WERI-Rb-1 (cell line): ENCODE data around the gene IFIT3.
"Not testable (repeated sequence)": the region's sequence is repeated elsewhere in the genome, so short reads cannot be mapped to it uniquely, and the experiment has no call there.

Experiments used
- DNase-seq: peaks from one replicate; pipeline ENCODE4 v3.0.0-alpha.2; 2020
- H3K27ac ChIP-seq: fragments of 250-450 bp; sonication (Bioruptor Pico); 2 replicates; pipeline ENCODE4 v1.5.1; 2020; ENCODE audit warnings: mild to moderate bottlenecking, moderate library complexity
- H3K27me3 ChIP-seq: fragments of 250-450 bp; sonication (Bioruptor Pico); 2 replicates; pipeline ENCODE4 v1.5.1; 2021; ENCODE audit warnings: mild to moderate bottlenecking, low read depth, moderate library complexity; ENCODE audit not compliant: insufficient read depth, severe bottlenecking
- H3K36me3 ChIP-seq: fragments of 250-450 bp; sonication (Bioruptor Pico); 2 replicates; pipeline ENCODE4 v1.5.1; 2020; ENCODE audit warnings: mild to moderate bottlenecking, moderate library complexity
- H3K4me3 ChIP-seq: 2 replicates; pipeline ENCODE4 v1.5.1; 2011; ENCODE audit warnings: low read depth, mild to moderate bottlenecking, control low read depth, low read length
- H3K9me3 ChIP-seq: fragments of 250-450 bp; sonication (Bioruptor Pico); 2 replicates; pipeline ENCODE4 v1.5.1; 2021; ENCODE audit warnings: mild to moderate bottlenecking, moderate library complexity; ENCODE audit not compliant: severe bottlenecking
- TF ChIP-seq, protein P1 (sequence below): IDR thresholded peaks from 2 replicates; pipeline ENCODE4 v1.5.1; 2011; ENCODE audit warnings: low read depth, mild to moderate bottlenecking, control low read depth, inconsistent platforms, low read length

The IFIT3 gene

DNA sequence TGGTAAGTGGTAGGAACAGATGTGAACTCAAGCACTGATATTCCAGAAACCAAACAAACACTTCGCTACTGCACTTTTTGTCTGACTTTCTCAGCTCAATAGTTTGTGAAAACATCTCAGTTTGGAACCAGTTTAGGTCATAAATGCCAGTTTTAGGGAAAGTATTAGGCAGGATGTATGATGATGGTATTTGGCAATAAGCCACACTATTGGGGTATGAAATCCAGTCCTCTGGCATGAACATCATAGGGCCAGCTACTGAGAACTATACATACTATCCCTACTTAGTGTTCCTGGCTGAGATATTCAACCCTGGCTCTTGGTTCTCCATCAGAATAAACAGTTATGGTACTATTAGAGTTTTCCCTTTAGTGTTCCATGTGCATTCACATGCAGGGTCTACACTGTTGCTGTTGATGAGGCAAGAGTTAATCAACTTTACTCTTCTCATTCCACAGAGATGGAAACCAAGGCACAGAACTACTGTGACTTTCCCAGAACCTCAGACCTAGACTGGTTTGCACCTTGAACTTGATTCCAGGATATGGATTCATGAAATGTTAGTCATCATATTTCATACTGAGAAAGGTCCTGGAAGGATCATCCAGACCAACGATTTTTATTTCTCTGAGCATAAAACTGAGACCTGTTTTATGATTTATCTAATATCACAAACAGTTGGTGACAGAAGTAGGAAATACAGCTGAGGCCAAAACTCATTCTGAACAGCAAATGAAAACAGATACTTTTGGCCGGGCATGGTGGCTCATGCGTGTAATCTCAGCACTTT lies 46.0 kb upstream of the IFIT3 start:
- TF ChIP-seq, protein P1, sequence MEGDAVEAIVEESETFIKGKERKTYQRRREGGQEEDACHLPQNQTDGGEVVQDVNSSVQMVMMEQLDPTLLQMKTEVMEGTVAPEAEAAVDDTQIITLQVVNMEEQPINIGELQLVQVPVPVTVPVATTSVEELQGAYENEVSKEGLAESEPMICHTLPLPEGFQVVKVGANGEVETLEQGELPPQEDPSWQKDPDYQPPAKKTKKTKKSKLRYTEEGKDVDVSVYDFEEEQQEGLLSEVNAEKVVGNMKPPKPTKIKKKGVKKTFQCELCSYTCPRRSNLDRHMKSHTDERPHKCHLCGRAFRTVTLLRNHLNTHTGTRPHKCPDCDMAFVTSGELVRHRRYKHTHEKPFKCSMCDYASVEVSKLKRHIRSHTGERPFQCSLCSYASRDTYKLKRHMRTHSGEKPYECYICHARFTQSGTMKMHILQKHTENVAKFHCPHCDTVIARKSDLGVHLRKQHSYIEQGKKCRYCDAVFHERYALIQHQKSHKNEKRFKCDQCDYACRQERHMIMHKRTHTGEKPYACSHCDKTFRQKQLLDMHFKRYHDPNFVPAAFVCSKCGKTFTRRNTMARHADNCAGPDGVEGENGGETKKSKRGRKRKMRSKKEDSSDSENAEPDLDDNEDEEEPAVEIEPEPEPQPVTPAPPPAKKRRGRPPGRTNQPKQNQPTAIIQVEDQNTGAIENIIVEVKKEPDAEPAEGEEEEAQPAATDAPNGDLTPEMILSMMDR: no peak
- no peak overlapping the region for H3K27ac ChIP-seq
- no peak for DNase-seq

DNA sequence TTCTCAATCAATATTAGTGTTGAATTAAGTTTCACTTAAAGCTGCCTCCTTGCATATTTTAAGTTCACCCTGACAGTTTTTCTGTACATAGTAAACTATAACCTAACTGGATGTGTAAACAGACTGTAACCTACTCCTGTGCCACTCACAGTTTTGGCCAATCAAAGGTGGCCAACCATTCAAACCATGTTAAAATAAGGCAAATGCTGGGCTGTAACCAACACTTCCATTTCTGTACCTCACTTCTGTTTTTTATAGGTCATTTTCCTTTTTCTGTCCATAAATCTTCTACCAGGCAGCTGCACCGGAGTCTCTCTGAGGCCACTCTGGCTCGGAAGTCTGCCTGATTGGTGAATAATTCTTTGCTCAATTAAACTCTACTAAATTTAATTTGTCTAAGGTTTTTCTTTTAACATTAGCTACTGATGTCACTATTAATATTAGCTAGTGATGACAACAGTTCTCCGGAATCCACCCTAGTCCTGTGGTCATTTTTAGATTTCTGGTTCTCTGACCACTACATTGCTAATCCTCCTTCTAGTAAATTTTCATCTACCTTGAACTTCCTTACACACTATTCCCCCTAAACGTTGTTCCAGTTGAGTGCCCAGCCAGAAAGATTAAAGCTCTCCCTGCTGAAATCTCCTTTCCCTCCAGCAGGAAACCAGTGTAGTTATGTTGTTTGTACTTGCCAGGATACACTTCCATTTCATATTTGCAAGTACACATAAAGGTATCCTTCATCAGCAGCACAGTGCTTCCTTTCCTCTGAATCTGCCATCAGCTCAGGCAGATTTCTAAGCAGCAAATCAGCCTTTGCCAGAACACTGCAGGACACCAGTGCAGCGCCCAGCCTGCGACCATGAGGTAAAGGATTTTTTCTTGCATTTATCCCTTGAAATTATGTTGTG lies 44.5 kb upstream of the IFIT3 start:
- Histone ChIP-seq H3K4me3 (peak overlapping the region; percentile 45), H3K27ac (peak overlapping the region; percentile 76), H3K36me3 (no peaks in the 10 kb centered on the region), H3K27me3 (no peaks in the 10 kb centered on the region), H3K9me3 (no peaks in the 10 kb centered on the region)
- TF ChIP-seq, protein P1: no peak
- DNase-seq: peak; percentile 51

More for the DNA sequence above, 46.0 kb upstream of the IFIT3 start:
- Histone ChIP-seq H3K4me3 (no peak overlapping the region), H3K36me3 (no peaks in the 10 kb centered on the region), H3K27me3 (no peaks in the 10 kb centered on the region), H3K9me3 (no peaks in the 10 kb centered on the region)

DNA sequence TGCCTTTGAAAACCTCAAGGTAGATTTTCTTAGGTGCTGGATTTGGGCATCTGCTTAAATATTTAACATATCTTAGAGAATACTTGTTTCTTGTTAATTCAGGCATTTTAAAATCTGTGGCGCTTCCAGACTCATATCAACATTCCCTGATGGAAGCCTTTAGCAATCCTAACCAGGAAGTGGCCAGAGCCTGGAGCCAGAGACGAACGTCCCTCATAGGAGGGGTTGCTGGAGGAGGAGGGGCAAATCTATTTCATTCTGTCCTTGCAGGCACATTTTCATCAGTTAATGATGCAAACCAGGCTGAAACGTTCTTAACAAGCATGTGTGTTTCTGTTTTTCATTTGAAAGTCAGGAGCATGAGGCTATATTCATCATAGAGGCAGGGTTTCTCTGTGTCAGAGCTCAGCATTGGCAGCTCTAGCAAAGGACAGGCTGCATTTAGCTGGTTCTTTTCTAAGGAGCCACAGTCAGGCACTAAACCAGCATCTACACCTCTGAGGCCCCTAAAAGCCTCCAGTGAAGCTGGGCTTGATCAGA lies 43.8 kb upstream of the IFIT3 start:
- TF ChIP-seq, protein P1: no peak

DNA sequence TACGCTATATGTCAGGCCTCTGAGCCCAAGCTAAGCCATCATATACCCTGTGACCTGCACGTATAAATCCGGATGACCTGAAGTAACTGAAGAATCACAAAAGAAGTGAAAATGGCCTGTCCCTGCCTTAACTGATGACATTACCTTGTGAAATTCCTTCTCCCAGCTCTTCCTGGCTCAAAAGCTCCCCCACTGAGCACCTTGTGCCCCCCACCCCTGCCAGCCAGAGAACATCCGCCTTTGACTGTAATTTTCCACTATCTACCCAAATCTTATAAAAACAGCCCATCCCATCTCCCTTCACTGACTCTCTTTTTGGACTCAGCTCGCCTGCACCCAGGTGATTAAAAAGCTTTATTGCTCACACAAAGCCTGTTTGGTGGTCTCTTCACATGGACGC lies 43.1 kb upstream of the IFIT3 start:
- not testable (repeated sequence) for H3K4me3 ChIP-seq, H3K9me3 ChIP-seq

More for the DNA sequence above, 43.8 kb upstream of the IFIT3 start:
- Histone ChIP-seq H3K27me3 (no peaks in the 10 kb centered on the region), H3K4me3 (peak overlapping the region; percentile 45), H3K27ac (peak overlapping the region; percentile 76), H3K36me3 (no peaks in the 10 kb centered on the region), H3K9me3 (no peaks in the 10 kb centered on the region)
- DNase-seq: peak; percentile 71

DNA sequence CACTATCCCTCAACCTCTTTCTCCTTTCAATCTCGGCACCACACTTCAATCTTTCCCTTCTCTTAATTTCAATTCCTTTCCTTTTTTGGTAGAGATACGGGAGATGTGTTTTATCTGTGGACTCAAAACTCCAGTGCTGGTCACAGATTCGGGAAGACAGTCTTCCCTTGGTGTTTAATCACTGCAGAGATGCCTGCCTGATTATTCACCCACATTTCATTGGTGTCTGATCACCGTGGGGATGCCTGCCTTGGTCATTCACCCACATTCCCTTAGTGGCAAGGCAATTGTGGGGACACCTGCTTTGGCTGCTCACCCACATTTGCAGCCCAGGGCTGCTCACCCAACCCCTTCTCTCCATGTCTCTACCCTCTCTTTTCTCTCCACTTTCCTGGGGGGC lies 42.5 kb upstream of the IFIT3 start:
- DNase-seq, H3K9me3 ChIP-seq, H3K4me3 ChIP-seq, H3K36me3 ChIP-seq, H3K27ac ChIP-seq, H3K27me3 ChIP-seq: not testable (repeated sequence)

More for the DNA sequence above, 43.1 kb upstream of the IFIT3 start:
- H3K36me3 ChIP-seq, H3K27ac ChIP-seq, DNase-seq, H3K27me3 ChIP-seq: not testable (repeated sequence)

DNA sequence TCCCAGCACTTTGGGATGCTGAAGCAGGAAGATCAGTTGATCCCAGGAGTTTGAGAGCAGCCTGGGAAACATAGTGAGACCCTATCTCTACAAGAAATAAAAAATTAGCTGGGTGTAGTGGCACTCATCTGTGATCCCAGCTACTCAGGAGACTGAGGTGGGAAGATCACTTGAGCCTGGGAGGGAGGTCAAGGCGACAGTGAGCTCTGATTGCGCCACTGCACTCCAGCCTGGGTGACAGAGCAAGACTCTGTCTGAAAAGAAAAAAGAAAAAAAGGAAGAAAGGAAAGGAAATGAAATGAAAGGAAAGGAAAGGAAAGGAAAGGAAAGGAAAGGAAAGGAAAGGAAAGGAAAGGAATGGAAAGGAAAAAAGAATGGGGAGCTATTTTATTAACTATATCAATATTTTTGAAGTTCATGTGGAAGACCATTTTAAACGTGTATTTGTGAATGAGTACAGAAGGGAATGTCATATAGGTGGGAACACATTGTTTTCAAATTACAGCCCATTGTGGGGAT lies 33.0 kb upstream of the IFIT3 start:
- Histone ChIP-seq H3K36me3 (no peaks in the 10 kb centered on the region), H3K9me3 (peaks cover 3% of the 10 kb centered on the region), H3K4me3 (no peak overlapping the region), H3K27me3 (no peaks in the 10 kb centered on the region), H3K27ac (no peak overlapping the region)
- no peak for DNase-seq
- TF ChIP-seq, protein P1: no peak
